ENCODE results near the gene ATG16L2. TPM values are rescaled to one million over a fixed set of nuclear protein-coding genes. Genes with fewer than 3 reads are reported as not detected.

Gene ATG16L2
- total RNA-seq: 100 to 1,000 TPM; 104 to 105 TPM

- peak within 1 kb of the TSS; percentile 99 for H3K27ac Mint-ChIP-seq
- peaks cover 50% of the 10 kb centered on the region for H3K4me1 Mint-ChIP-seq (ENCODE audit: low read depth)
- DNase-seq: peak; percentile 88
- ChIA-PET CTCF (interaction anchor here (1.2 to 6.6 kb wide), 9 partner anchors 13 to 366 kb away, joined by 3 to 65 read pairs (median 7); partner anchors contain the start of genes FCHSD2 and STARD10), POLR2A (interaction anchor here (0.6 to 2.1 kb wide), 8 partner anchors 13 to 733 kb away, joined by 3 to 15 read pairs (median 6); partner anchors contain the start of genes FCHSD2 and STARD10)
- H3K36me3 Mint-ChIP-seq (ENCODE audit: low read depth): peaks cover 70% of the 10 kb centered on the region
- H3K27me3 Mint-ChIP-seq (ENCODE audit: low read depth): no peaks in the 10 kb centered on the region
- H3K4me3 Mint-ChIP-seq: peak within 1 kb of the TSS; percentile 100
- H3K9me3 Mint-ChIP-seq (ENCODE audit: insufficient read depth): no peaks in the 10 kb centered on the region
- peak; percentile 74 for ATAC-seq
Observed at GRCh38 chr11:72814286-72815109, at the start of gene ATG16L2. ATG16L2 (plus strand) TSS chr11:72814411; CDS start chr11:72814446, 35 bp downstream.

- CTCF ChIA-PET: no interaction called here
Observed at GRCh38 chr11:72764503-72764902, 49.7 kb upstream of the ATG16L2 start.

GRCh38 chr11:72766152-72766902 is 47.9 kb upstream of the ATG16L2 start:
- no peak overlapping the region for H3K27ac Mint-ChIP-seq

More at GRCh38 chr11:72764503-72764902, 49.7 kb upstream of the ATG16L2 start:
- DNase-seq: no peak
- no peaks in the 10 kb centered on the region for H3K9me3 Mint-ChIP-seq (ENCODE audit: insufficient read depth)
- H3K27ac Mint-ChIP-seq: no peak overlapping the region
- peaks cover 3% of the 10 kb centered on the region for H3K27me3 Mint-ChIP-seq (ENCODE audit: low read depth)
- no peak overlapping the region for H3K4me3 Mint-ChIP-seq
- peaks cover 10% of the 10 kb centered on the region for H3K4me1 Mint-ChIP-seq (ENCODE audit: low read depth)
- POLR2A ChIA-PET: no interaction called here
- H3K36me3 Mint-ChIP-seq (ENCODE audit: low read depth): no peaks in the 10 kb centered on the region
- no peak for ATAC-seq

GRCh38 chr11:72767203-72768062 is 46.8 kb upstream of the ATG16L2 start:
- Mint-ChIP-seq H3K4me3 (no peak overlapping the region), H3K4me1 (ENCODE audit: low read depth) (peaks cover 9% of the 10 kb centered on the region), H3K36me3 (ENCODE audit: low read depth) (no peaks in the 10 kb centered on the region), H3K27ac (no peak overlapping the region), H3K27me3 (ENCODE audit: low read depth) (peaks cover 8% of the 10 kb centered on the region), H3K9me3 (ENCODE audit: insufficient read depth) (no peaks in the 10 kb centered on the region)
- DNase-seq: no peak
- CTCF ChIA-PET: interaction anchor here (1.1 to 1.5 kb wide), 3 partner anchors 26 to 42 kb away, joined by 3 to 4 read pairs (median 4); partner anchors contain the start of gene STARD10
- no peak for ATAC-seq
- POLR2A ChIA-PET: interaction anchor here (0.8 to 0.9 kb wide), 2 partner anchors 20 to 30 kb away, joined by 3 read pairs; no protein-coding TSS in a partner anchor

More at GRCh38 chr11:72766152-72766902, 47.9 kb upstream of the ATG16L2 start:
- no peaks in the 10 kb centered on the region for H3K9me3 Mint-ChIP-seq (ENCODE audit: insufficient read depth)
- DNase-seq (no peak), ATAC-seq (no peak)
- H3K4me1 Mint-ChIP-seq (ENCODE audit: low read depth): peaks cover 10% of the 10 kb centered on the region
- H3K36me3 Mint-ChIP-seq (ENCODE audit: low read depth): no peaks in the 10 kb centered on the region
- POLR2A ChIA-PET: no interaction called here
- peaks cover 8% of the 10 kb centered on the region for H3K27me3 Mint-ChIP-seq (ENCODE audit: low read depth)
- no peak overlapping the region for H3K4me3 Mint-ChIP-seq
- CTCF ChIA-PET: interaction anchor here (1.1 to 1.5 kb wide), 4 partner anchors 27 to 41 kb away, joined by 3 to 7 read pairs (median 4); partner anchors contain the start of gene STARD10

GRCh38 chr11:72768581-72768980 is 45.6 kb upstream of the ATG16L2 start:
- ChIA-PET POLR2A (interaction anchor here (0.6 kb wide), 1 partner anchor 22 kb away, joined by 3 read pairs; no protein-coding TSS in a partner anchor), CTCF (no interaction called here)
- Mint-ChIP-seq H3K4me1 (ENCODE audit: low read depth) (peaks cover 2% of the 10 kb centered on the region), H3K27me3 (ENCODE audit: low read depth) (peaks cover 5% of the 10 kb centered on the region), H3K9me3 (ENCODE audit: insufficient read depth) (no peaks in the 10 kb centered on the region), H3K4me3 (no peak overlapping the region), H3K27ac (no peak overlapping the region), H3K36me3 (ENCODE audit: low read depth) (no peaks in the 10 kb centered on the region)
- DNase-seq (no peak), ATAC-seq (no peak)

- H3K4me1 Mint-ChIP-seq (ENCODE audit: low read depth): peaks cover 2% of the 10 kb centered on the region
- no peaks in the 10 kb centered on the region for H3K9me3 Mint-ChIP-seq (ENCODE audit: insufficient read depth)
- CTCF ChIA-PET: interaction anchor here (0.9 to 2.2 kb wide), 2 partner anchors 24 to 44 kb away, joined by 3 to 8 read pairs; partner anchors contain the start of gene STARD10
Observed at GRCh38 chr11:72769680-72770079, 44.5 kb upstream of the ATG16L2 start.

GRCh38 chr11:72770799-72771198 is 43.4 kb upstream of the ATG16L2 start:
- DNase-seq (no peak), ATAC-seq (no peak)
- H3K36me3 Mint-ChIP-seq (ENCODE audit: low read depth): no peaks in the 10 kb centered on the region
- H3K27me3 Mint-ChIP-seq (ENCODE audit: low read depth): peaks cover 5% of the 10 kb centered on the region
- ChIA-PET CTCF (interaction anchor here (0.9 to 2.2 kb wide), 2 partner anchors 23 to 46 kb away, joined by 3 to 8 read pairs; partner anchors contain the start of gene STARD10), POLR2A (no interaction called here)
- peaks cover 2% of the 10 kb centered on the region for H3K4me1 Mint-ChIP-seq (ENCODE audit: low read depth)
- no peaks in the 10 kb centered on the region for H3K9me3 Mint-ChIP-seq (ENCODE audit: insufficient read depth)
- no peak overlapping the region for H3K4me3 Mint-ChIP-seq
- H3K27ac Mint-ChIP-seq: no peak overlapping the region

More at GRCh38 chr11:72769680-72770079, 44.5 kb upstream of the ATG16L2 start:
- H3K4me3 Mint-ChIP-seq: no peak overlapping the region
- DNase-seq (no peak), ATAC-seq (no peak)
- POLR2A ChIA-PET: no interaction called here
- H3K36me3 Mint-ChIP-seq (ENCODE audit: low read depth): no peaks in the 10 kb centered on the region
- H3K27ac Mint-ChIP-seq: no peak overlapping the region
- peaks cover 5% of the 10 kb centered on the region for H3K27me3 Mint-ChIP-seq (ENCODE audit: low read depth)

GRCh38 chr11:72771507-72771906 is 42.7 kb upstream of the ATG16L2 start:
- Mint-ChIP-seq H3K4me3 (no peak overlapping the region), H3K9me3 (ENCODE audit: insufficient read depth) (no peaks in the 10 kb centered on the region), H3K4me1 (ENCODE audit: low read depth) (peaks cover 6% of the 10 kb centered on the region), H3K36me3 (ENCODE audit: low read depth) (no peaks in the 10 kb centered on the region), H3K27ac (no peak overlapping the region), H3K27me3 (ENCODE audit: low read depth) (peaks cover 5% of the 10 kb centered on the region)
- DNase-seq (no peak), ATAC-seq (no peak)
- ChIA-PET POLR2A (no interaction called here), CTCF (interaction anchor here (1.0 to 2.2 kb wide), 2 partner anchors 21 to 46 kb away, joined by 3 to 8 read pairs; no protein-coding TSS in a partner anchor)

GRCh38 chr11:72772059-72772458 is 42.2 kb upstream of the ATG16L2 start:
- ATAC-seq: no peak

GRCh38 chr11:72773291-72773690 is 40.9 kb upstream of the ATG16L2 start:
- H3K27me3 Mint-ChIP-seq (ENCODE audit: low read depth): peaks cover 5% of the 10 kb centered on the region
- no peaks in the 10 kb centered on the region for H3K36me3 Mint-ChIP-seq (ENCODE audit: low read depth)
- H3K4me1 Mint-ChIP-seq (ENCODE audit: low read depth): peaks cover 13% of the 10 kb centered on the region
- H3K4me3 Mint-ChIP-seq: no peak overlapping the region
- H3K27ac Mint-ChIP-seq: no peak overlapping the region
- DNase-seq: no peak
- POLR2A ChIA-PET: no interaction called here
- H3K9me3 Mint-ChIP-seq (ENCODE audit: insufficient read depth): no peaks in the 10 kb centered on the region
- CTCF ChIA-PET: interaction anchor here (1.1 to 1.3 kb wide), 2 partner anchors 13 to 24 kb away, joined by 3 read pairs; no protein-coding TSS in a partner anchor
- ATAC-seq: no peak

More at GRCh38 chr11:72772059-72772458, 42.2 kb upstream of the ATG16L2 start:
- Mint-ChIP-seq H3K9me3 (ENCODE audit: insufficient read depth) (no peaks in the 10 kb centered on the region), H3K4me3 (no peak overlapping the region), H3K36me3 (ENCODE audit: low read depth) (no peaks in the 10 kb centered on the region), H3K4me1 (ENCODE audit: low read depth) (peaks cover 11% of the 10 kb centered on the region), H3K27ac (no peak overlapping the region), H3K27me3 (ENCODE audit: low read depth) (peaks cover 5% of the 10 kb centered on the region)
- CTCF ChIA-PET: interaction anchor here (1.0 to 2.2 kb wide), 4 partner anchors 15 to 47 kb away, joined by 3 to 8 read pairs (median 3); no protein-coding TSS in a partner anchor
- no peak for DNase-seq
- POLR2A ChIA-PET: interaction anchor here (0.9 kb wide), 1 partner anchor 15 kb away, joined by 3 read pairs; no protein-coding TSS in a partner anchor
